Hippocampal formation (tissue), 2 donors: ENCODE results near the gene ALG8.
"Not testable (repeated sequence)": the region's sequence is repeated elsewhere in the genome, so short reads cannot be mapped to it uniquely, and the experiment has no call there.

Source experiments
- DNase-seq, 2 donors: peaks; one replicate each; lab custom pipeline; 2025; lab: John Stamatoyannopoulos, UW

Gene ALG8

DNA sequence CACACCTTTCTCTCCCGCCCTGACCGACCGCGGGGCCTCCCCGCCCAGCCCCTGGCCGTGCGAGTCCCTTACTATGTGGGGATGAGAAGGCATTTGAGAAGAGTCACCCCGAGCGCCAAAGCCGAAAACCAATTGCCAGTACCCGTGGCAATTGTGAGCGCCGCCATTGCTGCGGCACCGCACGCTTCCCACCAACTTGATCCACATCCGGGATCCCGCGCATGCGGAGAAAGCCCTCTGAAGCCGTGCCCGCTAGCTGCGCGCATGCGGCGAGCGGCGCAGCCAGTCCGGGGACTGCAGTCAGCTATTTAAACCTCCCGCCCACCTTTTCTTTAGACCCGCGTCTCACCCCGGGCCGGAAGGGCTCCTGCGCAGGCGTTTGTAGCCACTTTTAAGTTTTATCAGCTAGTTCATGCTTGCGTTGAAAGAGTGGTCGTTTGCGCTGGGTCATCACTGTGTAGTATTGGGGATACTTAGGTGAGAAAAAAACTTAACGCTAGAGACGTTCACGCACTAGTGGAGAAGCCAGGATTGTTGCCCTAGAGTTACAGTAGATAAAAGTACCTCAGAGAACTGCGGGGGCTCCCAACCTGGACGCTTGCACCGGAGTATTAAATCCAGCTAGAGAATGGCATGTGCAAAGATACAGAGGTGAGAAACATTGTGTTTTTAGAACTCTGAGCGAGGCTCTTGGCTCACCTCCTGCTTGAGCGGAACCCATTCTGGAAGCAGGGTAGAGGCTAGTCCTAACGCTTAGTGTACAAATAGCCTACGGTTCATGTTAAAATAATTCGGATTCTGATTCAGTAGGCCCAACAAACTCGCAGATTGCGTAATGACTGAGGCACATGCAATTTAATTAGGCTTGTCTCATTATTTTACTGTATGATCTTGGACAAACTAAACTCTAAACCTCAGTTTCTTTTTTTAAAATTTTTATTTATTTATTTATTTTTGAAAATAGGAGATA, at the start of gene ALG8:
TSS of gene ALG8 (minus strand) at position 205 of the 970 bp plus-strand sequence. CDS start at position 167, 38 bp downstream.
- peak; percentile 87 to 90 for DNase-seq

GRCh38 chr11:78188286-78189173, 49.1 kb upstream of the ALG8 start, which contains the start of the genes KCTD21 and USP35:
KCTD21 (minus strand) TSS chr11:78188626; CDS start chr11:78174554, 14,072 bp downstream.
USP35 (plus strand) TSS chr11:78188919; CDS start chr11:78196246, 7,327 bp downstream.
- peak; percentile 94 to 97 for DNase-seq

GRCh38 chr11:78187366-78188285, 48.2 kb upstream of the ALG8 start:
- no peak for DNase-seq

DNA sequence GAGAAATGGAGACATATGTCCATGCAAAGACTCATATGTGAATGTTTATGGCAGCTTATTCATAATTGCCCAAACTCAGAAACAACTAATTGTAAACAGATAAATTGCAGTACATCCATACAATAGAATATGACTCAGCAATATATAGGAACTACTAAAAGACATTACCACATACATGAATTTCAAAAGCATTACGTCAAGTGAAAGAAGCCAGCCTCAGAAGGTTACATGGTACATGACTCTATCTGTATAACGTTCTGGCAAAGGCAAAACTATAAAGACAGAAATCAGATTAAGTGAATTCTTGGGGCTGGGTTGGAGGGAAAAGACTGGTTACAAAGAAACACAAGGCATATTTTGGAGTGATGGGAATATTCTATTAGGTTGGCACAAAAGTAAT, 41.8 kb upstream of the ALG8 start:
- DNase-seq: no peak

- DNase-seq: no peak
These were observed 41.3 kb upstream of the ALG8 start for GRCh38 chr11:78180751-78181150.

GRCh38 chr11:78179459-78180071, 40.1 kb upstream of the ALG8 start:
- DNase-seq: no peak

DNA sequence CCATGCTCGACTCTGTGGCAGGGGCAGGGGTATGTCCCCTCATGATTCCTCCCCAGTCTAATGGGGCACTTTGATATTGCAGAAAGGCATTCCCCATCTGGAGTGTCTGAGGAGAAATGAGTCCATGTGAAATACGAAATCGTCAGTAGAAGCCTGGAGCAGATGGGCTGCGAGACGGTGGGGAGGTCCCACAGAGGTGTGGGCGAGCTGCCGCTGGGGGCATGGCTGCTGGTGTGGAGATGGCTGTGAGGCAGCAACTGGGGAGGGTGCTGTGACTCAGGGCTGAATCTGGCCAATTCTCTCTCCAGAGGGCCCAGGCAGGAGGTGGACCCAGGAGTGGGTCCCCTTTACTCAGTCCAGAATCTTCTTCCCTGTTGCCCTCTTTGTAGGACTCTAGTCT, 37.8 kb upstream of the ALG8 start:
- no peak for DNase-seq

DNA sequence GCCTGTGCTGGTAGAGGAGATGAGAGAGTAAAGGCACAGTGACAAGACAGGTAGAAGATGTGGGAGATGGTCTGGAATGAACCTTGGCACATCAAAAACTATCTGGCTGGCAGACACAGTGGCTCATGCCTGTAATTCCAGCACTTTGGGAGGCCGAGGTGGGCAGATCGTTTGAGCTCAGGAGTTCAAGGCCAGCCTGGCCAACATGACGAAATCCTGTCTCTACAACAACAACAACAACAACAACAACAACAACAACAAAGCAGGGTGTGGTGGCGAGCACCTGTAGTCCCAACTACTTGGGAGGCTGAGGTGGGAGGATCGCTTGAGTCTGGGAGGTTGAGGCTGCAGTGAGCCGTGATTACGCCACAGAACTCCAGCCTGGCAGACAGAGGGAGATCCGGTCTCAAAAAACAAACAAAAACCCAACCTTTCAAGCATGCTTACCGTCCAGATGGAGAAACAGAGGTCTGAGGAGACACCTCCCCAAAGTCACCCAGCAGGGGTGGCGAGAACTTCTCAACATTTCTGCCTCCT, 37.2 kb upstream of the ALG8 start:
- no peak for DNase-seq

- DNase-seq: not testable (repeated sequence)
These were observed 36.4 kb upstream of the ALG8 start for GRCh38 chr11:78175862-78176261.

- no peak for DNase-seq
These were observed 32.5 kb upstream of the ALG8 start for GRCh38 chr11:78171951-78172350.

GRCh38 chr11:78170874-78171549, 31.6 kb upstream of the ALG8 start:
- no peak for DNase-seq

- DNase-seq: no peak
These were observed 31.0 kb upstream of the ALG8 start for GRCh38 chr11:78170413-78170812.

DNA sequence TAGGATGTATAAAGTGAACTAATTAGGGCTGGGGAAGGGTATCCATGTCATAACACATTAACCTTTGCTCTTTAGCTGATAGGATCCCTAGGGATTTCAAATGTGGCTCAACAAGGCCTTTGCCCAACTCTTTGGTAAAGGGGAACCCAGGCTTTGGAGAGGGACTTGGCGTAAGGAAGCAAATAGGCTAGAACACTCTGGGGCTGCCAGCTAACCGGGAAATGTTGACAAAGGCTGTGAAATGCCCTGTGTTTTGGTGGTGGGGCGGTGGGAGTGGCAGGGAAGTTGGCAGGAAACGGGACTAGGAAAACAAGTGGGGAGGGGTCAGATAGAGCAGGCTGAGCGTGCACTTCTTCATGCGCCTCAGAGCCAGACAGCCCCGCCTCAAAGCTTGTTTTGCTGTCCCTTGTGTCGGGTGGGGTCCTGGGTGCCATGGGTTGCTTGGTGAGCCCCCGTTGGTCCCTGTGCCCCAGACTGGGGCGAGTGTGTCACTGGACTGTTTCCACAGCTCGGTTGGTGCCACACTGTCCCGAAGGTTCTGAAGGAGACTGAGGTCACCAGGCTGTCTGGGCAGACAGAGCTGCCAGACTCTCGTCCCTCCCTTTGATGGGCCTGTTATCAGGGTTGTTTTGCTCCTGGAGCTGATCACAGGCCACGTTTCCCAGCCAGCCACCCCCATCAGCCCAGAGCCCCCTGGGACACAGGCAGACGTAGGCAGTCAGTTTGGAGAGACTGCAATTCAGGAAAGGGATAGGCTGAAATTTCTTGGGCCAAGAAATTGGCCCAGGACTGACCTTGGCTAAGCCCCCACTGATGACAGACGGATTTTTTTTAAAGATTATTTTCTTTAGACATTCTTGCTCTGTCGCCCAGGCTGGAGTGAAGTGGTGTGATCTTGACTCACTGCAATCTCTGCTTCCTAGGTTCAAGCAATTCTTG, 29.4 kb upstream of the ALG8 start:
- no peak for DNase-seq

GRCh38 chr11:78166855-78167469, 27.5 kb upstream of the ALG8 start:
- DNase-seq: no peak

GRCh38 chr11:78164471-78164870, 25.0 kb upstream of the ALG8 start:
- DNase-seq: no peak

GRCh38 chr11:78163828-78164227, 24.4 kb upstream of the ALG8 start:
- no peak for DNase-seq

- DNase-seq: no peak
These were observed 22.5 kb upstream of the ALG8 start for GRCh38 chr11:78161962-78162371.

GRCh38 chr11:78161346-78161745, 21.9 kb upstream of the ALG8 start:
- DNase-seq: no peak
